AG09309 (cell line): ENCODE results near the gene PPFIA1.

ENCODE experiments used
- DNase-seq: peaks from one replicate; pipeline ENCODE4 v3.0.0-alpha.2; 2010; ENCODE audit warnings: low read depth
- H3K4me3 ChIP-seq: 2 replicates; pipeline ENCODE4 v1.5.1; 2011; ENCODE audit warnings: mild to moderate bottlenecking, low read depth, low read length, moderate library complexity; ENCODE audit not compliant: control insufficient read depth
- TF ChIP-seq, protein P1 (sequence below): IDR thresholded peaks from 2 replicates; pipeline ENCODE4 v1.5.1; 2011; ENCODE audit warnings: mild to moderate bottlenecking, low read depth, low read length, inconsistent platforms; ENCODE audit not compliant: insufficient read depth, control insufficient read depth; ENCODE audit errors: missing control alignments

PPFIA1 gene

DNA sequence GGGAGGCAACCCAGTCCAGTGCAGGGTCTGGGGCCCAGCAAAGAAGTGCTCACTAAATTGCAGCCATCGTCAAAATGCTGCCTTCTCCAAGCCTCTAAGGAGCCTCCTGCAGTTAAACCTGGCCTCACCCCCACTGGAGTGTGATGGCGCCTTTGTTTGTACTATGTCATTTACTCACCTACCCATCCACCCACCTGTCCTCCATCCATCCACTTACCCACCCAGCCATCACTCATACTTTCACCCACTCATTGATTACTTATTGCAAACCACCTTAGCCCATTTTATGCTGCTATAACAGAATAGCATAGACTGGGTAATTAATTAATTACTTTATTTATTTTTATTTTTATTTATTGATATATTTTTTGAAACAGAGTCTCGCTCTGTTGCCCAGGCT lies 28.8 kb upstream of the PPFIA1 start:
- TF ChIP-seq, protein P1, sequence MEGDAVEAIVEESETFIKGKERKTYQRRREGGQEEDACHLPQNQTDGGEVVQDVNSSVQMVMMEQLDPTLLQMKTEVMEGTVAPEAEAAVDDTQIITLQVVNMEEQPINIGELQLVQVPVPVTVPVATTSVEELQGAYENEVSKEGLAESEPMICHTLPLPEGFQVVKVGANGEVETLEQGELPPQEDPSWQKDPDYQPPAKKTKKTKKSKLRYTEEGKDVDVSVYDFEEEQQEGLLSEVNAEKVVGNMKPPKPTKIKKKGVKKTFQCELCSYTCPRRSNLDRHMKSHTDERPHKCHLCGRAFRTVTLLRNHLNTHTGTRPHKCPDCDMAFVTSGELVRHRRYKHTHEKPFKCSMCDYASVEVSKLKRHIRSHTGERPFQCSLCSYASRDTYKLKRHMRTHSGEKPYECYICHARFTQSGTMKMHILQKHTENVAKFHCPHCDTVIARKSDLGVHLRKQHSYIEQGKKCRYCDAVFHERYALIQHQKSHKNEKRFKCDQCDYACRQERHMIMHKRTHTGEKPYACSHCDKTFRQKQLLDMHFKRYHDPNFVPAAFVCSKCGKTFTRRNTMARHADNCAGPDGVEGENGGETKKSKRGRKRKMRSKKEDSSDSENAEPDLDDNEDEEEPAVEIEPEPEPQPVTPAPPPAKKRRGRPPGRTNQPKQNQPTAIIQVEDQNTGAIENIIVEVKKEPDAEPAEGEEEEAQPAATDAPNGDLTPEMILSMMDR = no peak
- no peak for DNase-seq
- no peak overlapping the region for H3K4me3 ChIP-seq

DNA sequence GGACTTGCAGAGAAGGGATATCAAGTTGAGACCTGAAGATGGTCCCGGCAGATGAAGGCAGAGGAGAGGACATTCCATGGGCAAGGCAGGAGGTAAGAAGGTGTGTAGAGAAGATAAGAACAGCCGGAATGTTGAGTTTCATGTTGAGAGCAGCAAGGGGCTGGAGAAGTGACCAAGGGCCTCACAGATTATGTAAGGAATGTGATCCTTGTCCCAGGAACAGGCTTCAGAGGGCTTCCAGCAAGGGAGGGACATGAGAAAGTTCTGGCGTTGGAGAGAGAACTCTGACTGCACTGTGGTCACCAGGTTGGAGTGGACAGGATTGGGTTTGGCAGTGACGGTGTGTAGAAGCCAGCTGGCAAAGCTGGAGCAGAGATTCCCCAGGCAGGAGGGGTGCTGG lies 27.6 kb upstream of the PPFIA1 start:
- TF ChIP-seq, protein P1 = no peak
- no peak overlapping the region for H3K4me3 ChIP-seq
- no peak for DNase-seq

DNA sequence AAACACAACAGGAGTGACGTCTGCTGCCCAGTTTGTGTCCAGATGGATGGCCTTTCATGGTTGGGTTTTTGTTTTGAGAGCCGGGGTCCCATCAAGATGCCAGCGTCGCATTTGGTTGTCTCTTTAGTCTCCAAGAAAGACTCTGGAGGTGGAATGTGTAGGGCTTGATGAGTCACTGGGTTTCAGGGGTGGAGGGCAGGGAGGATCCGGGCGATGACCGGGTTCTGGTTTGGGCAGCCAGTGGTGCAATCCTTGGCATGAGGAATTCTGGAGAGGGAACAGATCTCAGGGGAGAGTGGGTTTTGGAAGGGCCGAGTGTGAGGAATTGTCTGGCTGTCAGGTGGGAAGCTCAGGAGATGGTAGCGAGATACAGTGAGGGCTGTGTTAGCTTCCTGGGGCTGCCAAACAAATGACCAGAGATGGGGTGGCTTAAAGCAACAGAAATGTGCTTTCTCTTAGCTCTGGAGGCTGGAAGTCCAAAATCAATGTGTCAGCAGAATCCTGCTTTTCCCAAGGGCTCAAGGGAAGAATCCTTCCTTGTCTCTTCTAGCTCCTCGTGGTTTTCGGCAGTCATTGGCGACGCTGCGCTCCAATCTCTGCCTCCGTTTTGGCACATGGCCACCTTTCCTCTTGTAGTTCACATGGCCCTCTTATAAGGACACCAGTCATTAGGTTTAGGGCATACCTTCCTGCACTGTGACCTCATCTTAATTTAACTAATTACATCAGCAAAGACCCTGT lies 26.4 kb upstream of the PPFIA1 start:
- DNase-seq = no peak
- H3K4me3 ChIP-seq = no peak overlapping the region
- TF ChIP-seq, protein P1 = no peak

DNA sequence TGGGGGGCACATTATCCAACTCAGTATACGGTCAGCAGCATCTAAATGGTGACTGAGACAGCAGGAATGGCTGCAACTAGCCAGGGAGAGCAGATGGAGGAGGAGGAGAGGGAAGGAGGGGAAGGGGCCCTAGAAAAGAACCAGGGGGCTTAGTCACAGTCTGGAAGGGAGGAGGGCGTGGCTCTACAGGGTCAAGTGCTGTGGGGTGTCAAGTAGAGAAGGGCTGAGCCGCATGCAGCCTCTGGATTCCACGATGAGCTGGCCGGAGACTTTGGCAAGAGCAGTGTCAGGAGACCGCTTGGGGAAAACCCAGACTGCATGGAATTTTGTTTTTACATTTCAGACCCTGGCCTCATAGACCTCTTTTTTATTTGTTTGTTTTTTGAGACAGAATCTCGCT lies 25.8 kb upstream of the PPFIA1 start:
- DNase-seq = peak; percentile 52
- TF ChIP-seq, protein P1 = no peak
- H3K4me3 ChIP-seq = no peak overlapping the region

DNA sequence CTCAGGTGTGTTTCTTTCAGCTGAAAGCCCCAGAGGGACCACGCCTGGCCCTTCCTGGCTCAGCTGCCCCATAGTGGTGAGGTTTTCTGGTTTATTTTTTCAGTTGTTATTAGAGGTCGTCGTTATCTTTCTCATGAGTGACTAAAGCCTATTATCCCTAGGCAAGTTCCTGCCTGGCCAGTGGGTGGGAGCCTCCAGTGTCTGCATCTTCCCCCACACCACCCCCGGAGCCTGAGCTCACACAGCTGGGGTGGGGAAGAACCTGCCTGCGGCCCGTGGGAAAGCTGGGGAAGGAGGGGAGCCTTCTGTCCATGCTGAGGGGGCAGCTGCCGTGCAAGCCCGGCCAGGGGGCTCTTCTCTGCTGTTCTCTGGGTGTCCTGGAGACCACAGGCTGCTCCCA lies 24.3 kb upstream of the PPFIA1 start:
- DNase-seq = no peak
- TF ChIP-seq, protein P1 = no peak
- no peak overlapping the region for H3K4me3 ChIP-seq

DNA sequence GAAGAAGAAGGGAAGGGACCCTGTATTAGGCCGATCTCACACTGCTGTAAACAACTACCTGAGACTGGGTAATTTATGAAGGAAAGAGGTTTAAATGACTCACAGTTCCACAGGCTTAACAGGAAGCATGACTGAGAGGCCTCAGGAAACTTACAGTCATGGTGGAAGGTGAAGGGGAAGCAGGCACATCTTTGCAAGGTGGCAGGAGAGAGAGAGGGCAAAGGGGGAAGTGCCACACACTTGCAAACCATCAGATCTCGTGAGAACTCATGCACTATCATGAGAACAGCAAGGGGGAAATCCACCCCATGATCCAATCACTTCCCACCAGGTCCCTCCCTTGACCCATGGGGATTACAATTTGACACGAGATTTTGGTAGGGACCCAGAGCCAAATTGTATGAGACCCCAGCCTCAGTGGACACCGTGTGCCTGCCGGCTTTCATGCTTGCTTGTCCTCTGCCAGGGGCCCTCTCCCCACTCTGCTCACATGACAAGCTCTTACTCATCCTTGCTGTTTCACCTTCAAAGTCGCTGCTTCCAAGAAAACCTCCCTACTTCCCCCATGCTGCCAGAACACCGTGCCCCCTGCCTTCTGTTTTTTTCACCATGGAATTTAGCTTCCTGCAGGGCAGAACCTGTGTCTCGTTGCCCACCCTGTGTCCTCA lies 23.3 kb upstream of the PPFIA1 start:
- DNase-seq = no peak
- TF ChIP-seq, protein P1 = no peak
- H3K4me3 ChIP-seq = no peak overlapping the region
